Endothelial cell of umbilical vein (primary cell): ENCODE measurements around the gene FAM241B. TPM values are rescaled to one million over a fixed set of nuclear protein-coding genes. Genes with fewer than 3 reads are reported as not detected.

Source experiments
- BruUV-seq: library from RNA; stranded (reverse); fragments of 400-500 nt; replicated peaks from 2 replicates; lab custom pipeline; 2021; lab: Mats Ljungman, UMichigan
- CTCF ChIA-PET: fragments of 300-600, 350-600 bp; sonication (Branson Sonifier 250); formaldehyde crosslinking; loops from one replicate; lab custom pipeline; 2021; ENCODE audit warnings: antibody characterized with exemption, inconsistent platforms; lab: Charles Lee
- POLR2A ChIA-PET: fragments of 300-600, 350-600 bp; sonication (Branson Sonifier 250); formaldehyde crosslinking; loops from one replicate; lab custom pipeline; 2021; ENCODE audit warnings: antibody characterized with exemption, inconsistent platforms; lab: Charles Lee
- DNase-seq: peaks from one replicate; pipeline ENCODE4 v3.0.0-alpha.2; 2011; ENCODE audit warnings: low read depth, low spot score
- FAIRE-seq: peaks from 2 replicates; lab custom pipeline; 2011; peaks lifted over from hg19 to GRCh38; lab: Jason Lieb, UNC
- H2AFZ ChIP-seq: 2 replicates; pipeline ENCODE4 v1.6.0; 2012; ENCODE audit warnings: low read depth, low read length, control low read depth, inconsistent platforms
- H3K27ac ChIP-seq: 2 replicates; pipeline ENCODE4 v1.5.1; 2011; ENCODE audit warnings: low read depth, mild to moderate bottlenecking, control low read depth, low read length, moderate library complexity; ENCODE audit not compliant: insufficient read depth
- H3K27me3 ChIP-seq, 2 experiments: 2 replicates each; pipeline versions ENCODE4 v1.6.0 to v1.6.1; 2011; ENCODE audit warnings: low read length in 2 of 2, mixed read lengths in 1 of 2; ENCODE audit not compliant: control insufficient read depth in 2 of 2, insufficient read depth in 2 of 2
- H3K36me3 ChIP-seq, 2 experiments: 2 replicates in 1 of 2; 3 replicates in 1 of 2; pipeline ENCODE4 v1.5.1; 2011; ENCODE audit warnings: low read length in 2 of 2, mild to moderate bottlenecking in 1 of 2, moderate library complexity in 1 of 2; ENCODE audit not compliant: control insufficient read depth in 2 of 2, insufficient read depth in 2 of 2; ENCODE audit errors: extremely low read depth in 1 of 2
- H3K4me1 ChIP-seq: 3 replicates; pipeline ENCODE4 v1.5.1; 2011; ENCODE audit warnings: mild to moderate bottlenecking, low read length; ENCODE audit not compliant: control insufficient read depth, insufficient read depth; ENCODE audit errors: extremely low read depth
- H3K4me2 ChIP-seq: 2 replicates; pipeline ENCODE4 v1.6.1; 2011; ENCODE audit warnings: low read length, control low read depth, mixed read lengths; ENCODE audit not compliant: insufficient read depth
- H3K4me3 ChIP-seq, 3 experiments: fragments of 200-600 bp in 1 of 3; sonication (generic), shearing (Covaris generic) in 1 of 3; replicated peaks in 1 of 3; 2 replicates each; pipeline ENCODE4 v1.5.1; 2011 to 2016; ENCODE audit warnings: control low read depth in 3 of 3, low read length in 3 of 3, mild to moderate bottlenecking in 2 of 3, inconsistent platforms in 1 of 3, low read depth in 1 of 3, moderate library complexity in 1 of 3; ENCODE audit not compliant: insufficient read depth in 1 of 3
- H3K79me2 ChIP-seq: 2 replicates; pipeline ENCODE4 v1.6.0; 2012; ENCODE audit warnings: low read length, inconsistent platforms; ENCODE audit not compliant: control insufficient read depth, insufficient read depth
- H3K9ac ChIP-seq: replicated peaks from 2 replicates; pipeline ENCODE3; 2011; ENCODE audit warnings: low read length, control low read depth; ENCODE audit not compliant: insufficient read depth; ENCODE audit errors: extremely low read depth
- H3K9me1 ChIP-seq: replicated peaks from 3 replicates; pipeline ENCODE4 v1.6.0; 2011; ENCODE audit warnings: mild to moderate bottlenecking, low read length; ENCODE audit not compliant: control insufficient read depth, insufficient read depth; ENCODE audit errors: extremely low read depth
- H3K9me3 ChIP-seq: replicated peaks from 2 replicates; pipeline ENCODE4 v1.5.1; 2012; ENCODE audit warnings: low read length, inconsistent platforms; ENCODE audit not compliant: control insufficient read depth, insufficient read depth
- H4K20me1 ChIP-seq: replicated peaks from 2 replicates; pipeline ENCODE3; 2011; ENCODE audit warnings: mild to moderate bottlenecking, low read length; ENCODE audit not compliant: control insufficient read depth, insufficient read depth; ENCODE audit errors: extremely low read depth
- EZH2 ChIP-seq: IDR thresholded peaks from 2 replicates; pipeline ENCODE4 v1.6.1; 2012; ENCODE audit warnings: borderline replicate concordance, low read depth, mild to moderate bottlenecking, moderate library complexity, low read length, inconsistent platforms; ENCODE audit not compliant: severe bottlenecking
- FOS ChIP-seq: IDR thresholded peaks from 2 replicates; pipeline ENCODE4 v1.6.1; 2011; ENCODE audit warnings: mild to moderate bottlenecking, low read length, moderate library complexity, borderline replicate concordance; ENCODE audit not compliant: insufficient read depth
- GATA2 ChIP-seq: IDR thresholded peaks from 2 replicates; pipeline ENCODE4 v1.7.0; 2011; ENCODE audit warnings: low read depth, mild to moderate bottlenecking, moderate library complexity, mixed read lengths, low read length; ENCODE audit not compliant: insufficient read length, insufficient read depth
- JUN ChIP-seq: IDR thresholded peaks from 2 replicates; pipeline ENCODE4 v1.6.1; 2011; ENCODE audit warnings: borderline replicate concordance, low read depth; ENCODE audit not compliant: insufficient read length, insufficient read depth
- MYC ChIP-seq: IDR thresholded peaks from one replicate; pipeline ENCODE4 v1.6.1; 2011; ENCODE audit warnings: mild to moderate bottlenecking, low read depth, low read length
- POLR2A ChIP-seq: IDR thresholded peaks from 2 replicates; pipeline ENCODE4 v1.6.1; 2012; ENCODE audit warnings: low read depth, mild to moderate bottlenecking, control low read depth, low read length
- POLR2AphosphoS5 ChIP-seq: IDR thresholded peaks from 2 replicates; pipeline ENCODE4 v1.6.1; 2012; ENCODE audit warnings: low read depth, mild to moderate bottlenecking, control low read depth, low read length, moderate library complexity; ENCODE audit not compliant: insufficient read depth
- dilution Hi-C: fragments of 300-500 bp; cut with MboI; formaldehyde crosslinking; loops from one replicate; pipeline ENCODE4 v1.15.0; 2019; ENCODE audit warnings: low sequenced_read_pairs; ENCODE audit not compliant: extremely low pct_ligation_motif_present
- intact Hi-C: fragments of 100-400 bp; cut with micrococcal nuclease; formaldehyde crosslinking; loops from one replicate; pipeline ENCODE4 v1.10.0; 2022
- polyA plus RNA-seq, 4 experiments: library from polyadenylated mRNA; depleted of rRNA in 3 of 4; stranded (reverse) in 3 of 4; unstranded in 1 of 4; fragments of >200 nt; gene quantifications; 2 replicates each; pipeline versions ENCODE4 v1.2.1 to v1.2.3, GENCODE V29; 2011 to 2012; ENCODE audit warnings: missing spikeins in 1 of 4
- total RNA-seq: library from RNA; stranded (reverse); gene quantifications from 2 replicates; pipeline ENCODE4 v1.2.3, GENCODE V29; 2021
- TF ChIP-seq, protein P1 (sequence below), 2 donors: IDR thresholded peaks; 1 replicate in 1 of 2; 2 replicates in 1 of 2; pipeline ENCODE4 v1.5.1; 2011; ENCODE audit warnings: low read length in 2 of 2, mild to moderate bottlenecking in 2 of 2, moderate library complexity in 2 of 2, control low read depth in 1 of 2, inconsistent platforms in 1 of 2, low read depth in 1 of 2; ENCODE audit not compliant: insufficient read depth in 1 of 2; ENCODE audit errors: extremely low read depth in 1 of 2
- TF ChIP-seq, protein P2 (sequence below): IDR thresholded peaks from 2 replicates; pipeline ENCODE4 v1.6.1; 2011; ENCODE audit not compliant: insufficient read depth, insufficient read length

FAM241B gene
- total and polyA plus RNA-seq, 2 donors (not counting 3 experiments of a cell fraction or from before 2014, with no cell fraction given) = 0.23 TPM; not detected in 1

- Histone ChIP-seq H2AFZ (no peak overlapping the region), H3K4me2 (no peak overlapping the region), H3K9ac (no peak overlapping the region), H3K9me3 (no peaks in the 10 kb centered on the region), H3K4me3 (no peak overlapping the region), H3K79me2 (no peaks in the 10 kb centered on the region), H3K36me3 (no peaks in the 10 kb centered on the region), H3K9me1 (no peaks in the 10 kb centered on the region), H4K20me1 (no peaks in the 10 kb centered on the region), H3K27me3 (peaks cover 3 to 9% of the 10 kb centered on the region in 2 experiments), H3K27ac (no peak overlapping the region), H3K4me1 (no peaks in the 10 kb centered on the region)
- DNase-seq (no peak), FAIRE-seq (no peak)
- ChIA-PET POLR2A (interaction anchor here (0.5 kb wide), 1 partner anchor 166 kb away, joined by 3 read pairs; no protein-coding TSS in a partner anchor), CTCF (interaction anchor here (1.3 to 11.3 kb wide), 9 partner anchors 28 to 317 kb away, joined by 4 to 276 read pairs (median 8); no protein-coding TSS in a partner anchor)
- dilution Hi-C loops (no loop called here), intact Hi-C loops (loop anchor here (10.0 kb wide), 1 partner anchor 407 kb away; no protein-coding TSS in a partner anchor)
- TF ChIP-seq JUN (no peak), FOS (no peak), GATA2 (no peak)
- BruUV-seq = no TSS peak
These were observed 11.4 kb downstream of the FAM241B start for GRCh38 chr10:69641261-69641980.

- Histone ChIP-seq H3K9ac (no peak overlapping the region), H3K9me1 (no peaks in the 10 kb centered on the region), H3K9me3 (no peaks in the 10 kb centered on the region), H3K4me1 (no peaks in the 10 kb centered on the region), H3K4me3 (no peak overlapping the region), H3K4me2 (no peak overlapping the region), H3K27ac (no peak overlapping the region), H4K20me1 (no peaks in the 10 kb centered on the region), H3K79me2 (no peaks in the 10 kb centered on the region), H3K36me3 (no peaks in the 10 kb centered on the region), H2AFZ (no peak overlapping the region), H3K27me3 (peaks cover 3 to 5% of the 10 kb centered on the region in 2 experiments)
- intact Hi-C loops = loop anchor here (10.0 kb wide), 1 partner anchor 408 kb away; no protein-coding TSS in a partner anchor
- CTCF ChIA-PET = interaction anchor here (1.2 to 11.3 kb wide), 10 partner anchors 7 to 272 kb away, joined by 3 to 276 read pairs (median 12); no protein-coding TSS in a partner anchor
- DNase-seq (no peak), FAIRE-seq (no peak)
- dilution Hi-C loops = no loop called here
- BruUV-seq = no TSS peak
- TF ChIP-seq MYC = no peak
- no peak for TF ChIP-seq EZH2
- TF ChIP-seq JUN = no peak
- TF ChIP-seq POLR2AphosphoS5 = no peak
- TF ChIP-seq, protein P1, sequence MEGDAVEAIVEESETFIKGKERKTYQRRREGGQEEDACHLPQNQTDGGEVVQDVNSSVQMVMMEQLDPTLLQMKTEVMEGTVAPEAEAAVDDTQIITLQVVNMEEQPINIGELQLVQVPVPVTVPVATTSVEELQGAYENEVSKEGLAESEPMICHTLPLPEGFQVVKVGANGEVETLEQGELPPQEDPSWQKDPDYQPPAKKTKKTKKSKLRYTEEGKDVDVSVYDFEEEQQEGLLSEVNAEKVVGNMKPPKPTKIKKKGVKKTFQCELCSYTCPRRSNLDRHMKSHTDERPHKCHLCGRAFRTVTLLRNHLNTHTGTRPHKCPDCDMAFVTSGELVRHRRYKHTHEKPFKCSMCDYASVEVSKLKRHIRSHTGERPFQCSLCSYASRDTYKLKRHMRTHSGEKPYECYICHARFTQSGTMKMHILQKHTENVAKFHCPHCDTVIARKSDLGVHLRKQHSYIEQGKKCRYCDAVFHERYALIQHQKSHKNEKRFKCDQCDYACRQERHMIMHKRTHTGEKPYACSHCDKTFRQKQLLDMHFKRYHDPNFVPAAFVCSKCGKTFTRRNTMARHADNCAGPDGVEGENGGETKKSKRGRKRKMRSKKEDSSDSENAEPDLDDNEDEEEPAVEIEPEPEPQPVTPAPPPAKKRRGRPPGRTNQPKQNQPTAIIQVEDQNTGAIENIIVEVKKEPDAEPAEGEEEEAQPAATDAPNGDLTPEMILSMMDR (IDR thresholded peaks at IDR 0.05; ENCODE audit: extremely low read depth in 1 of 2, insufficient read depth in 1 of 2, low read depth in 1 of 2, low read length in 2 of 2) = no peak
- TF ChIP-seq, protein P2, sequence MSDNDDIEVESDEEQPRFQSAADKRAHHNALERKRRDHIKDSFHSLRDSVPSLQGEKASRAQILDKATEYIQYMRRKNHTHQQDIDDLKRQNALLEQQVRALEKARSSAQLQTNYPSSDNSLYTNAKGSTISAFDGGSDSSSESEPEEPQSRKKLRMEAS = no peak
- TF ChIP-seq POLR2A = no peak
- no peak for TF ChIP-seq FOS
- TF ChIP-seq GATA2 = no peak
- POLR2A ChIA-PET = no interaction called here
These were observed 12.7 kb downstream of the FAM241B start for GRCh38 chr10:69642747-69643146.
